GM18499 (cell line): ENCODE results near the gene CDH4.

ENCODE experiments used
- ATAC-seq: cut with Tn5 transposase; IDR thresholded peaks from one replicate; pipeline ENCODE4 v1.9.1; 2021; ENCODE audit warnings: moderate number of reproducible peaks; ENCODE audit not compliant: insufficient read depth, unreplicated experiment

Gene CDH4

GRCh38 chr20:61562897-61563504 lies 310.9 kb downstream of the CDH4 start:
- ATAC-seq: no peak

GRCh38 chr20:61564628-61565027 lies 312.6 kb downstream of the CDH4 start:
- no peak for ATAC-seq

GRCh38 chr20:61565791-61566190 lies 313.7 kb downstream of the CDH4 start:
- ATAC-seq: no peak

- no peak for ATAC-seq
Observed at GRCh38 chr20:61566691-61567090, 314.6 kb downstream of the CDH4 start.

GRCh38 chr20:61567204-61567603 lies 315.1 kb downstream of the CDH4 start:
- ATAC-seq: no peak

- no peak for ATAC-seq
Observed at GRCh38 chr20:61569825-61570224, 317.8 kb downstream of the CDH4 start.

GRCh38 chr20:61570646-61571195 lies 318.7 kb downstream of the CDH4 start:
- ATAC-seq: no peak

GRCh38 chr20:61571221-61571620 lies 319.2 kb downstream of the CDH4 start:
- no peak for ATAC-seq

- ATAC-seq: no peak
Observed at GRCh38 chr20:61571916-61572711, 320.1 kb downstream of the CDH4 start.

GRCh38 chr20:61572789-61573188 lies 320.7 kb downstream of the CDH4 start:
- no peak for ATAC-seq

- ATAC-seq: no peak
Observed at GRCh38 chr20:61573415-61574305, 321.6 kb downstream of the CDH4 start.

- no peak for ATAC-seq
Observed at GRCh38 chr20:61575151-61575937, 323.3 kb downstream of the CDH4 start.

GRCh38 chr20:61576372-61576771 lies 324.3 kb downstream of the CDH4 start:
- ATAC-seq: no peak

- no peak for ATAC-seq
Observed at GRCh38 chr20:61577065-61577464, 325.0 kb downstream of the CDH4 start.

- no peak for ATAC-seq
Observed at GRCh38 chr20:61579908-61580307, 327.8 kb downstream of the CDH4 start.

GRCh38 chr20:61580958-61581824 lies 329.1 kb downstream of the CDH4 start:
- ATAC-seq: no peak

GRCh38 chr20:61581825-61582188 lies 329.7 kb downstream of the CDH4 start:
- no peak for ATAC-seq

- no peak for ATAC-seq
Observed at GRCh38 chr20:61582196-61582923, 330.3 kb downstream of the CDH4 start.
